GM18951 (cell line): ENCODE data around the gene RTN4RL1.

Experiments used
- POLR2A ChIP-seq: IDR thresholded peaks from 4 replicates; pipeline ENCODE4 v1.6.1; 2011; ENCODE audit warnings: mild to moderate bottlenecking; ENCODE audit not compliant: insufficient read length, insufficient read depth; ENCODE audit errors: extremely low read depth
- in situ Hi-C: fragments of 300-500 bp; cut with MboI; formaldehyde crosslinking; loops from one replicate; pipeline ENCODE4 v1.12.0; 2022; ENCODE audit warnings: low sequenced_read_pairs, mixed read lengths, inconsistent platforms; ENCODE audit not compliant: unreplicated experiment

Gene RTN4RL1

GRCh38 chr17:1942666-1943435 lies 82.3 kb downstream of the RTN4RL1 start:
- in situ Hi-C loops: no loop called here
- TF ChIP-seq POLR2A: no peak

DNA sequence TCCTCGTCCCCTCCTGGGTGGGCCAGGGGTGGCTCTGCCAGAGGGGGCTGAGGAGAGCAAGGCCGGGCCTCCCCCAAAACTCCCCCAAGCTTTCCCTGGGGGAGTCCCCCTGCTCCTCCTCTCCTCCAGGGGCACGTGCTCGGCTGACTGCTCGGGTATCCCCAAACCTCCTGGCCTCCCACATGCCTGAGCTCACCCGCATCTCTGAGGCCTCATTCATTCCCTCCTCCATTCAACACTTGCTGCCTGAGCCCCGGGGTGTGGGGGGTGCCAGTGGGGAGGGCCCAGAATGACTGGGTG lies 83.1 kb downstream of the RTN4RL1 start:
- TF ChIP-seq POLR2A: no peak
- in situ Hi-C loops: no loop called here

DNA sequence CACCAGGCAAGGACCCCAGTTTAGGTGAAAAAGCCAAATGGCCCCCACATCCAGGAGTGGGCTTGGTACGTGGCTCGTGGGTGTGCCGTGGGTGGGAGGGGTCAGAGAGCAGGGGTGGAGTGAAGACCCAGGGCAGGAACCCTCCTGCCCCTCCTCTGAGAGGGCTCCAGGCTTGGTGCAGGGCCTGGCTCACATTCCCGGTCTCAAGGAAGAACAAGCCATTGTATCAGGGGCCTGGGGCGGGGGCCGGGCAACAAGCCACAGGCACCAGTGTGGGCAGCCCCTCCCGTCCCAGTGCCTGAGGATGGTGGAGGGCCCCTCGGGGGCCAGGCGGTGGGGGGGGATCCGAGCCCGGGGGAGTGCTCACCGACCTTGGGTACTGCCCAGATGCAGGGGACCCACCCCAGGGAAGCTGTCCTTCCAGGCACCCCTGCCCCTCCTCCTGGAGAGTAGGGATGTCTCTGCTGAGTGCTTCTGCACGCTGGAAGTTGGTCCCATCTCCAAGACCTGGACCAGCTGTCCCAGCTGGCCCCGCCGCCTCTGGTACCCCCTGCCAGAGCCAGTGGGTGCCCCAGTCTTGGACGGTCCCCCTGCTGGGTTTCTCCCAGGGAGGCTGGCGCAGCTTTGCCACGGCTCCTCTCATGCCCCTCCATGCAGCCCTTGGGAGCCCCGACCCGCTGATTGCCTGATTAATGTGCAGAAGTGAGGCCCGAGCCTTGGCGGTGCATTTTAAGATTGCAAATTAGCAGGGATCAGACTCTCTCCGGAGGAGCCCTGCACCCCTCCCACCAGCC lies 83.7 kb downstream of the RTN4RL1 start:
- TF ChIP-seq POLR2A: no peak
- in situ Hi-C loops: no loop called here

DNA sequence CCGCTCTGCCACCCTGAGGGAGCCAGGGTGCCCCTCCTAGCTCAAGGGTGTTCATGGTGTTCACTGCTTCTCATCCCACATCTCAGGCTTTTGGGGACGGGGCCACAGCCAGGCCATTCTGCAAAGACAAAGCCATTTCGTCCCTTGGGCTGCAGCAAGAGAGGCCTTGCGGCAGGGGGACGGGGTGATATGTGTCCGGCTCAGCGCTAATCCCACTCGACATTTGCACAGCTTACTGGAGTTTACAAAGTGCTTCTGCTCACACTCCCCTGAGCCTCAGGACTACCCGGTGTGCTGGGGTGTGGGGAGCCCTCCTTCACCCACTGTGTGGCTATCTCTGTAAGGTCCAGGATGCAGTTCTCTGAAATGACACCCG lies 84.3 kb downstream of the RTN4RL1 start:
- no peak for TF ChIP-seq POLR2A
- in situ Hi-C loops: no loop called here

DNA sequence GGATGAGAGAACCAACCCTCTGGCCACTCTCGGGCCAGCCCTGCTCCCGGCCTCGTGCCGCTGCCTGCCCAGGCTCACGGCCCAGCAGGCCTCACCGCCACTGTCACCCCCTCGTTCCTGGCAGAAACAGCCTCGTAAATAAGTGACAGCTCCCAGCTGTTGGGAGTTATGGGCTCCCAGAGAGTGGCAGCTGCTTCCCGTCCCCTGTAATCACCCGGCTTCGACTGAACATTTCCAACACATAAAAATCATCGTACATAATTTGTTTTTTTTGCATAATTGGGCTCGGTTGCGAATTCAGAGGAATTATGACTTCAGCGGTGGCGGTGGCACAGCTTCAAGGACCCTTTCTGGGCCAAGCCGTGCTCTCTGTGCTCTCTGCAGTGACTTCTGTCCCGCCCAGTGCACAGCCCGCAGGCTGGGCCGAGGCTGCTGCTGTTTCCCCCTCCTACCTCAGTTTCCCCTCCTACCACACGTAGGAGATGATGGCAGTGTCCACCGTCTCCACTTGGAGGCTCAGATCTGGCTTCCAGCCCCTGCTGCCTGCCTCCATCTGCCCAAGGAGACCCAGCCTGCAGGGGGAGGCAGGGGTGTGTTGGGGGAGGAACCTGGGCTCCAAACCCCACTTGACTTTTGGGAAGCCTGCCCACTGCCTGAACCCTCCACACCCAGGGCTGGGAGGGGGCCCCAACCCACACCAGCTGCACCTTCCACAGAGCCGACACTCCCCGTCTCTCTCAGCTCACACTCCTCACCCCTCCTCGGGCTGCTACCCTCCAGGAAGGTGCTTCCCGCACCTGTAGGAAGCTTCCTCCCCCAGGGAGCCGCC lies 84.9 kb downstream of the RTN4RL1 start:
- TF ChIP-seq POLR2A: no peak
- in situ Hi-C loops: no loop called here

DNA sequence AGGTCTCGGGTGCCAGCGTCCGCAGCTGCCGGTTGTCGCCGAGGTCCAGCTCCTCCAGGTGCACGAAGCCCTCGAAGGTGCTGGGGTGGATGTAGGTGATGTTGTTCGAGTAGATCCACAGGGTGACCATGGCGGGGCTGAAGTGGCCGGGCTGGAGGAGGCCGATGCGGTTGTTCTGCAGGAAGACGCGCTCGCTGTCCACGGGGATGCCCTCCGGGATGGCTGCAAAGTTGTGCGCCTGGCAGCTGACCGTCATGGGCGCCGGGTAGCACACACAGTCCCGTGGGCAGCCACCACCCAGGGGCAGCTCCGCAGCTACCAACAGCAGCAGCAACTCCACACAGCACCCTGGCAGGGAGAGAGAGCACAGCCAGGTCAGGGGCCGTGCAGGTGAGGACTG lies 87.7 kb downstream of the RTN4RL1 start:
- no peak for TF ChIP-seq POLR2A
- in situ Hi-C loops: no loop called here

DNA sequence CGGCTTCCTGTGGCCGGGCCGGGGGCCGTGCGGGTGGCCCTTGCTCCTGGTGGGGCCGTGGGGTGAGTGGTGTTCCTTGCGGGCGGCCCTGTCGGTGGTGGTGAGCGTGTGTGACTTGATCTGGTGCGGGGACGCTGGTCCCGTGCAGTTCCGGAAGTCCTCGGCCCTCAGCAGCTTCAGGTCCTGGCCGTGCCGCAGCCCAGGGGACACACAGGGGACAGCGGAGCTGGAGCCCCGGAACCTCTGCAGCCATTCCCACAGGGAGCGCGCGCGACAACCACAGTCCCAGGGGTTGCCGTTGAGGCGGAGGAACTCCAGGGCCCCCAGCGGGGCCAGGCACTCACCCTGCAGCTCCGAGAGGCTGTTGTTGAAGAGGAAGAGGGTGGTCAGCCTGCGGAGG lies 88.4 kb downstream of the RTN4RL1 start:
- TF ChIP-seq POLR2A: no peak
- in situ Hi-C loops: no loop called here

GRCh38 chr17:1934901-1935300 lies 90.2 kb downstream of the RTN4RL1 start:
- no peak for TF ChIP-seq POLR2A
- in situ Hi-C loops: no loop called here

- no peak for TF ChIP-seq POLR2A
- in situ Hi-C loops: no loop called here
These were observed 91.0 kb downstream of the RTN4RL1 start for GRCh38 chr17:1933875-1934715.

- in situ Hi-C loops: no loop called here
- no peak for TF ChIP-seq POLR2A
These were observed 93.1 kb downstream of the RTN4RL1 start for GRCh38 chr17:1931844-1932579.

- in situ Hi-C loops: no loop called here
- TF ChIP-seq POLR2A: no peak
These were observed 94.8 kb downstream of the RTN4RL1 start for GRCh38 chr17:1930337-1930645.

DNA sequence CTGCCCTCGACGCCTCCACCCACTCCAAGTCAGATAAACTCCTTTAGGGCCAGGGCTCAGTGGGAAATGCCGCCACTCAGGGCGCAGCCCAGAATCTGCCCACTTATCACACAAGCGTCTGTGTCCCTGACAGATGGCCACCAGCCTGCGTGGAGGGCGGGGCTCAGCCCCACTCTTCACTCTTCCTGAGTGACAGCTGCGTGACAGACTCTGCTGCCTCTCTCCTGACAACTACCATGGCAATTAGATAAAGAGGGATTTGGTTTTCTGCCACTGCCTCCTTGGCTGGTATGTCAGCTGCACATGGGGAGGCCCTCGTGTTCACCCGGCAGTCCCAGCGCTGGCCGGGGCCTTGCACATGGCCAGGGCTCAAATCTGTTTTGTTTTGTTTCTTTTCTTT lies 96.2 kb downstream of the RTN4RL1 start:
- no peak for TF ChIP-seq POLR2A
- in situ Hi-C loops: no loop called here

DNA sequence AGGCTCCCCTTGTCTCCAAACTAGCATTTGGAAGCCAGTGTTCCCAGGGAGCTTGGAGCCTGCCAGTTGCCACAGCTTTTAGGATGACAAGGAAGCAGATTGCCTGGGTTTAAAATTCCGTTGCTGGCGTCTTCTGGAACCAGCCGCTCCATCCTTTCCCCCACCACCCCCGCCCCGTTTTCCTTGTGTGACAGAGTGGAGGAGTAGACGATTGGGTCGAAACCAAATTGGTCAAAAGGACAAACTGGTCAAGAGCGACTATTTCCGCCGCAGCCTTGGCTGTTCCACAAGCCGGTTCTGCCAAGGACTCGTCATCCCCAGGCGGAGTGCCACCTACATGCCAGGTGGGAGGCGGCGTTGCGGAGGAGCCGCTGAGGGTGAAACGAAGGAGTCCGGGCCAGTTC lies 104.2 kb downstream of the RTN4RL1 start:
- in situ Hi-C loops: no loop called here
- no peak for TF ChIP-seq POLR2A

- in situ Hi-C loops: no loop called here
- TF ChIP-seq POLR2A: no peak
These were observed 105.9 kb downstream of the RTN4RL1 start for GRCh38 chr17:1919201-1919600.
